Activated CD4-positive, alpha-beta T cell treated with anti-CD3 and anti-CD28 coated beads, Interleukin-2, Interleukin-6, amounts not matched to agents 100 ng/mL and 50 ng/mL, durations not matched to agents 16 hours and 8 hours (primary cell): Measurements from ENCODE around the gene PATJ.

Experiments used
- DNase-seq: peaks from one replicate; pipeline ENCODE4 v3.0.0-alpha.2; 2020

The PATJ gene

GRCh38 chr1:62221171-62221570 lies 478.9 kb downstream of the PATJ start:
- DNase-seq = no peak

- DNase-seq = no peak
Measured at GRCh38 chr1:62222321-62222720, 480.0 kb downstream of the PATJ start.

GRCh38 chr1:62224182-62224581 lies 481.9 kb downstream of the PATJ start:
- no peak for DNase-seq

- DNase-seq = no peak
Measured at GRCh38 chr1:62227496-62227895, 485.2 kb downstream of the PATJ start.
